OCI-LY7 (cell line): ENCODE measurements around the gene FRS2. TPM values are rescaled to one million over a fixed set of nuclear protein-coding genes. Genes with fewer than 3 reads are reported as not detected.

ENCODE experiments used
- BruUV-seq: library from RNA; stranded (reverse); fragments of 400-500 nt; replicated peaks from 2 replicates; lab custom pipeline; 2021; lab: Mats Ljungman, UMichigan
- CTCF ChIA-PET: fragments of 300-600 bp; sonication (Branson Sonifier 250); formaldehyde crosslinking; loops from one replicate; lab custom pipeline; 2022; ENCODE audit warnings: antibody characterized with exemption; ENCODE audit not compliant: unreplicated experiment; lab: Charles Lee
- POLR2A ChIA-PET: fragments of 300-600 bp; sonication (Branson Sonifier 250); formaldehyde crosslinking; loops from one replicate; lab custom pipeline; 2022; ENCODE audit warnings: antibody characterized with exemption; lab: Charles Lee
- DNase-seq: peaks from one replicate; pipeline ENCODE4 v3.0.0-alpha.2; 2015; ENCODE audit warnings: low spot score
- H2AFZ ChIP-seq: fragments of 200-600 bp; sonication (generic), shearing (Covaris generic); 2 replicates; pipeline ENCODE4 v1.6.1; 2014; ENCODE audit warnings: mild to moderate bottlenecking, antibody characterized with exemption, low read length, moderate library complexity
- H3K27ac ChIP-seq: fragments of 200-600 bp; sonication (generic); 2 replicates; pipeline ENCODE4 v1.5.1; 2014; ENCODE audit warnings: mixed run types, low read depth, mild to moderate bottlenecking, moderate library complexity, low read length, inconsistent platforms; ENCODE audit not compliant: poor library complexity, severe bottlenecking
- H3K36me3 ChIP-seq: fragments of 200-600 bp; sonication (generic); 2 replicates; pipeline ENCODE4 v1.6.1; 2014; ENCODE audit warnings: mild to moderate bottlenecking, antibody characterized with exemption, low read length, moderate library complexity, mixed read lengths; ENCODE audit not compliant: insufficient read depth
- H3K4me1 ChIP-seq: fragments of 200-600 bp; sonication (generic); 2 replicates; pipeline ENCODE4 v1.5.1; 2014; ENCODE audit warnings: mild to moderate bottlenecking, low read length; ENCODE audit not compliant: insufficient read depth, poor library complexity, severe bottlenecking
- H3K4me2 ChIP-seq: fragments of 200-600 bp; sonication (generic); 2 replicates; pipeline ENCODE4 v1.6.1; 2014; ENCODE audit warnings: mild to moderate bottlenecking, low read length
- H3K4me3 ChIP-seq: fragments of 200-600 bp; sonication (generic); 2 replicates; pipeline ENCODE4 v1.5.1; 2014; ENCODE audit warnings: mild to moderate bottlenecking, low read depth, low read length; ENCODE audit not compliant: poor library complexity, severe bottlenecking
- H3K79me2 ChIP-seq: fragments of 200-600 bp; sonication (generic); 2 replicates; pipeline ENCODE4 v1.6.1; 2016; ENCODE audit warnings: low read depth, mild to moderate bottlenecking, low read length, moderate library complexity, mixed read lengths; ENCODE audit not compliant: insufficient read depth
- H3K9me2 ChIP-seq: fragments of 200-600 bp; sonication (generic); 2 replicates; pipeline ENCODE4 v1.6.1; 2016; ENCODE audit warnings: mild to moderate bottlenecking, low read length, mixed read lengths; ENCODE audit not compliant: insufficient read depth
- H3K9me3 ChIP-seq: fragments of 200-600 bp; sonication (generic); 2 replicates; pipeline ENCODE4 v1.6.1; 2014; ENCODE audit warnings: mild to moderate bottlenecking, mixed run types, low read length, mixed read lengths
- H4K20me1 ChIP-seq: fragments of 200-600 bp; sonication (generic); 2 replicates; pipeline ENCODE4 v1.6.1; 2014; ENCODE audit warnings: mild to moderate bottlenecking, antibody characterized with exemption, low read length, moderate library complexity, mixed read lengths; ENCODE audit not compliant: insufficient read depth
- CTCF ChIP-seq: fragments of 200-600 bp; sonication (generic); conservative IDR thresholded peaks from 2 replicates; pipeline ENCODE4 v1.5.1; 2014; ENCODE audit warnings: mild to moderate bottlenecking, antibody characterized with exemption, low read length, moderate library complexity, mixed read lengths
- EZH2phosphoT487 ChIP-seq: fragments of 200-600 bp; sonication (generic); IDR thresholded peaks from 2 replicates; pipeline ENCODE4 v1.6.1; 2018; ENCODE audit warnings: low read depth, borderline replicate concordance, mild to moderate bottlenecking, mixed run types, antibody characterized with exemption, low read length, moderate library complexity, mixed read lengths
- intact Hi-C: fragments of 100-400 bp; cut with micrococcal nuclease; formaldehyde crosslinking; loops from one replicate; pipeline ENCODE4 v1.10.0; 2022; ENCODE audit not compliant: unreplicated experiment
- total RNA-seq, 2 experiments: library from RNA; depleted of rRNA in 1 of 2; stranded (reverse); fragments of >200 nt in 1 of 2; shearing (Covaris generic) in 1 of 2; gene quantifications; 2 replicates each; pipeline ENCODE4 v1.2.3, GENCODE V29; 2014 to 2022

Gene FRS2
- total RNA-seq, 2 experiments from 2014 or later, result 11.1 to 18.5 TPM

GRCh38 chr12:69569236-69569635, 99.0 kb downstream of the FRS2 start:
- no peak for TF ChIP-seq CTCF
- no peak overlapping the region for H3K27ac ChIP-seq
- H3K9me2 ChIP-seq, result no peaks in the 10 kb centered on the region
- no peak overlapping the region for H3K4me2 ChIP-seq
- H3K79me2 ChIP-seq, result no peaks in the 10 kb centered on the region
- H2AFZ ChIP-seq, result no peak overlapping the region
- H3K36me3 ChIP-seq, result peaks cover 45% of the 10 kb centered on the region
- DNase-seq, result no peak
- H3K4me3 ChIP-seq, result no peak overlapping the region
- CTCF ChIA-PET, result no interaction called here
- H3K4me1 ChIP-seq, result no peaks in the 10 kb centered on the region
- no peaks in the 10 kb centered on the region for H4K20me1 ChIP-seq
- no TSS peak for BruUV-seq
- intact Hi-C loops, result no loop called here
- H3K9me3 ChIP-seq, result no peaks in the 10 kb centered on the region
- POLR2A ChIA-PET, result interaction anchor here (0.7 to 1.1 kb wide), 2 partner anchors 217 to 248 kb away, joined by 3 read pairs; no protein-coding TSS in a partner anchor

- Histone ChIP-seq H3K9me3 (no peaks in the 10 kb centered on the region), H4K20me1 (no peaks in the 10 kb centered on the region), H3K4me1 (no peaks in the 10 kb centered on the region), H3K79me2 (no peaks in the 10 kb centered on the region), H3K9me2 (no peaks in the 10 kb centered on the region), H2AFZ (no peak overlapping the region), H3K4me3 (no peak overlapping the region), H3K36me3 (peaks cover 48% of the 10 kb centered on the region), H3K4me2 (no peak overlapping the region), H3K27ac (no peak overlapping the region)
- no TSS peak for BruUV-seq
- TF ChIP-seq EZH2phosphoT487 (no peak), CTCF (no peak)
- no peak for DNase-seq
- CTCF ChIA-PET, result no interaction called here
- intact Hi-C loops, result loop anchor here (1.0 to 10.0 kb wide), 5 partner anchors 99 to 415 kb away; no protein-coding TSS in a partner anchor
- POLR2A ChIA-PET, result interaction anchor here (0.6 to 1.5 kb wide), 5 partner anchors 10 to 742 kb away, joined by 3 to 12 read pairs (median 3); no protein-coding TSS in a partner anchor
Observed at GRCh38 chr12:69570000-69570516, 99.9 kb downstream of the FRS2 start.
